ENCODE results near the gene DTWD2. TPM values are rescaled to one million over a fixed set of nuclear protein-coding genes. Genes with fewer than 3 reads are reported as not detected.
"Not testable (repeated sequence)": the region's sequence is repeated elsewhere in the genome, so short reads cannot be mapped to it uniquely, and the experiment has no call there.

The DTWD2 gene
- total RNA-seq, 1 donor from 2014 or later, result 12.9 TPM

- no peak for DNase-seq (ENCODE audit: low spot score)
Observed at GRCh38 chr5:118996098-118996497, 7.8 kb upstream of the DTWD2 start.

- no peak for DNase-seq (ENCODE audit: low spot score)
Observed at GRCh38 chr5:118994595-118994994, 6.2 kb upstream of the DTWD2 start.

DNA sequence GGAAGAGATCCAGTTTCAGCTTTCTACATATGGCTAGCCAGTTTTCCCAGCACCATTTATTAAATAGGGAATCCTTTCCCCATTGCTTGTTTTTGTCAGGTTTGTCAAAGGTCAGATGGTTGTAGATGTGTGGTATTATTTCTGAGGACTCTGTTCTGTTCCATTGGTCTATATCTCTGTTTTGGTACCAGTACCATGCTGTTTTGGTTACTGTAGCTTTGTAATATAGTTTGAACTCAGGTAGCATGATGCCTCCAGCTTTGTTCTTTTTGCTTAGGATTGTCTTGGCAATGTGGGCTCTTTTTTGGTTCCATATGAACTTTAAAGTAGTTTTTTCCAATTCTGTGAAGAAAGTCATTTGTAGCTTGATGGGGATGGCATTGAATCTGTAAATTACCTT, 4.8 kb upstream of the DTWD2 start:
- DNase-seq (ENCODE audit: low spot score), result not testable (repeated sequence)

GRCh38 chr5:118992055-118992454, 3.7 kb upstream of the DTWD2 start:
- not testable (repeated sequence) for DNase-seq (ENCODE audit: low spot score)

- no peak for DNase-seq (ENCODE audit: low spot score)
Observed at GRCh38 chr5:118990582-118990981, 2.2 kb upstream of the DTWD2 start.

- DNase-seq (ENCODE audit: low spot score), result no peak
Observed at GRCh38 chr5:118989816-118990215, 1.5 kb upstream of the DTWD2 start.

GRCh38 chr5:118988866-118989180, 476 bp upstream of the DTWD2 start:
- DNase-seq (ENCODE audit: low spot score), result no peak

DNA sequence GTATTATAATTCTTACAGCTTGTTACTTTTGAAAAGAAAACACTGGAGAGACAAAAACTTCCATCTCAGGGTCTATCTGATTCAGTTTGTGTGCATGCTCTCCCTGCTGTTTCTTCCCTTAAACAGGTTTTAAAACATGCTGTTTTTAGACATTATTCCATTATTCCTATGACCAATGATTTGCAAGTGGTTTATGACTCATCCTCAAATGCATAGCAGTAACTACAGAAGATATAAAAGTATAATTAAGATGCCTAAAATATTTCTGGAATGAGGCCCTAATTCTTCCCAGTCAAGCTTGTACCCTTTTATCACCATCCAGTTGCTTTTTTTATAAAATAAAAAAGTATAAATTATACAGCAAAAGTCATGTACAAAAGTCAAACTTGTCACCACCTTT, 3.7 kb downstream of the DTWD2 start:
- no peak for DNase-seq (ENCODE audit: low spot score)

GRCh38 chr5:118981783-118982182, 6.6 kb downstream of the DTWD2 start:
- no peak for DNase-seq (ENCODE audit: low spot score)

GRCh38 chr5:118980438-118980837, 7.9 kb downstream of the DTWD2 start:
- no peak for DNase-seq (ENCODE audit: low spot score)

- DNase-seq (ENCODE audit: low spot score), result no peak
Observed at GRCh38 chr5:118980017-118980416, 8.3 kb downstream of the DTWD2 start.

DNA sequence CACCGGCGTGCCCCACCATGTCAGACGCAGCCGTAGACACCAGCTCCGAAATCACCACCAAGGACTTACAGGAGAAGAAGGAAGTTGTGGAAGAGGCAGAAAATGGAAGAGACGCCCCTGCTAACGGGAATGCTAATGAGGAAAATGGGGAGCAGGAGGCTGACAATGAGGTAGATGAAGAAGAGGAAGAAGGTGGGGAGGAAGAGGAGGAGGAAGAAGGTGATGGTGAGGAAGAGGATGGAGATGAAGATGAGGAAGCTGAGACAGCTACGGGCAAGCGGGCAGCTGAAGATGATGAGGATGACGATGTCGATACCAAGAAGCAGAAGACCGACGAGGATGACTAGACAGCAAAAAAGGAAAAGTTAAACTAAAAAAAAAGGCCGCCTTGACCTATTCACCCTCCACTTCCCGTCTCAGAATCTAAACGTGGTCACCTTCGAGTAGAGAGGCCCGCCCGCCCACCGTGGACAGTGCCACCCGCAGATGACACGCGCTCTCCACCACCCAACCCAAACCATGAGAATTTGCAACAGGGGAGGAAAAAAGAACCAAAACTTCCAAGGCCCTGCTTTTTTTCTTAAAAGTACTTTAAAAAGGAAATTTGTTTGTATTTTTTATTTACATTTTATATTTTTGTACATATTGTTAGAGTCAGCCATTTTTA, 14.4 kb downstream of the DTWD2 start:
- DNase-seq (ENCODE audit: low spot score), result not testable (repeated sequence)

- DNase-seq (ENCODE audit: low spot score), result no peak
Observed at GRCh38 chr5:118968925-118969375, 19.4 kb downstream of the DTWD2 start.

- DNase-seq (ENCODE audit: low spot score), result no peak
Observed at GRCh38 chr5:118968406-118968911, 19.9 kb downstream of the DTWD2 start.

DNA sequence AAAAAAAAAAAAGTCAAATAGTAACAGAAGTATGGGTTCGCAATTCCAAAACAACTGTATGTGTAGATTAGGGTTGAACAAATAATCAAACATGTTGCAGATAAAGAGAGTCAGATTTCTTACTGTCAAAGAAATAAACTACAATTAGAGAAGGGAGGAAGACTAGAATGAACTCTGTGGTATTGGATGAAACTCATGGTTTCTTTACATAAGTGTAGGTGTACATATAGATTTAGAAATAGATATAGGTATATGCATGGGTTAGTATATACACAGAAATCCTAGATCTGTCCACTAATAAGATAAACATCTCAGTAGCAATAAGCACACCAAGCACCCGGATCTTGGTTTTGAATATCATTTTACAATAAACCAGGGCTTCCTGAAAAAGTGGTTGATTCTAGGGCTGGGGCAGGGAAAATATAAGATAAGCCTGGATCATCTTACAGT, 21.3 kb downstream of the DTWD2 start:
- no peak for DNase-seq (ENCODE audit: low spot score)

GRCh38 chr5:118965890-118966289, 22.5 kb downstream of the DTWD2 start:
- no peak for DNase-seq (ENCODE audit: low spot score)

- DNase-seq (ENCODE audit: low spot score), result not testable (repeated sequence)
Observed at GRCh38 chr5:118964970-118965369, 23.4 kb downstream of the DTWD2 start.

DNA sequence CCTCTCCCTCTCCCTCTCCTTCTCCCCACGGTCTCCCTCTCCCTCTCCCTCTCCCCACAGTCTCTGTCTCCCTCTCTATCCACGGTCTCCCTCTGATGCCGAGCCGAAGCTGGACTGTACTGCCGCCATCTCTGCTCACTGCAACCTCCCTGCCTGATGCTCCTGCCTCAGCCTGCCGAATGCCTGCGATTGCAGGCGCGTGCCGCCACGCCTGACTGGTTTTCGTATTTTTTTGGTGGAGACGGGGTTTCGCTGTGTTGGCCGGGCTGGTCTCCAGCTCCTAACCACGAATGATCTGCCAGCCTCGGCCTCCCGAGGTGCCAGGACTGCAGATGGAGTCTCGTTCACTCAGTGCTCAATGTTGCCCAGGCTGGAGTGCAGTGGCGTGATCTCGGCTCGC, 24.0 kb downstream of the DTWD2 start:
- not testable (repeated sequence) for DNase-seq (ENCODE audit: low spot score)

DNA sequence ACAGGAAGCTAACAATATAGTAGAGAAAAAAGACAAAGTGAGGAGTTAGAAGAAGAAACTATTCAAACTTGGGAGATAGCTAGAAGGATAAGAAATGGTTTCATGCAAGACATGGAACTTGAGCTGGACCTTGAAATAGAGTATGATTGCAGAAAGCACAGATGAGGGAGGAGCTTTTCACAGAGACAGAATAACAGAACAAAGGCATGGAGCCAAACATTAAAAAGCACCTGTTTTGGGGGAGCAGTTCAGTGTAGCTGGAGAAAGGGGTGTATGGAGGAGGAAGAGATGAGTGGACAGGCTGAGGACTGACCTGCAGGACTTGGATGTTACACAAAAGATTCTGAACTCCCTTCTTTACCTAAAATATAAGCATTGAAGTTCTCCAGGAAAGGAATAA, 25.2 kb downstream of the DTWD2 start:
- DNase-seq (ENCODE audit: low spot score), result no peak

DNA sequence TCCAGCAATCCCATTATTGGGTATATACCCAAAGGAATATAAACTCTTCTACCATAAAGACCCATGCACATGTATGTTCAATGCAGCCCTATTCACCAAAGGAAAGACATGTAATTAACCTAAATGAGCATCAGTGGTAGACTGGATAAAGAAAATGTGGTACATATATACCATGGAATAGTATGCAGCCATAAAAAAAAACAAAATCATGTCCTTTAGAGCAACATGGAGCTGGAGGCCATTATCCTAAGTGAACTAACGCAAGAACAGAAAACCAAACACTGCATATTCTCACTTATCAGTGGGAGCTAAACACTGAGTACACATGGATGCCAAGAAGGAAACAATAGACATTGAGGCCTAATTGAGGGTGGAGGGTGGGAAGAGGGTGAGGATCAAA, 27.8 kb downstream of the DTWD2 start:
- no peak for DNase-seq (ENCODE audit: low spot score)

- no peak for DNase-seq (ENCODE audit: low spot score)
Observed at GRCh38 chr5:118956727-118957126, 31.6 kb downstream of the DTWD2 start.

DNA sequence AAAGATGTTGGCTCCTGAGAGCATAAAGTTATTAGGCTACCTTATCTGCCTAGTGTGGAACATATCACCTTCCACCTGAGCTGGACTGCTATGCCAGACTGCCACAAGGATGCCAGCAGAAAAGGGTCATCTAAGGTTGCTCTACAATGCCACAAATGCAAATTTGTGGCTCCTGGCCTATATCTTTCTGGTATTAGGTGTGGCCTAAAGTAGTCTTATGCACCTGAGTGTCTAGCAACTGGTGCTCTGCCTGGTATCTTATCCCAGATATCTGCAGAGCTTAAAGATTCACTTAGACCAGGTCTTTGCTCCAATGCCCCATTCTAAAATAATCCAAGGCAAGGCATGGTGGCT, 34.7 kb downstream of the DTWD2 start:
- no peak for DNase-seq (ENCODE audit: low spot score)

DNA sequence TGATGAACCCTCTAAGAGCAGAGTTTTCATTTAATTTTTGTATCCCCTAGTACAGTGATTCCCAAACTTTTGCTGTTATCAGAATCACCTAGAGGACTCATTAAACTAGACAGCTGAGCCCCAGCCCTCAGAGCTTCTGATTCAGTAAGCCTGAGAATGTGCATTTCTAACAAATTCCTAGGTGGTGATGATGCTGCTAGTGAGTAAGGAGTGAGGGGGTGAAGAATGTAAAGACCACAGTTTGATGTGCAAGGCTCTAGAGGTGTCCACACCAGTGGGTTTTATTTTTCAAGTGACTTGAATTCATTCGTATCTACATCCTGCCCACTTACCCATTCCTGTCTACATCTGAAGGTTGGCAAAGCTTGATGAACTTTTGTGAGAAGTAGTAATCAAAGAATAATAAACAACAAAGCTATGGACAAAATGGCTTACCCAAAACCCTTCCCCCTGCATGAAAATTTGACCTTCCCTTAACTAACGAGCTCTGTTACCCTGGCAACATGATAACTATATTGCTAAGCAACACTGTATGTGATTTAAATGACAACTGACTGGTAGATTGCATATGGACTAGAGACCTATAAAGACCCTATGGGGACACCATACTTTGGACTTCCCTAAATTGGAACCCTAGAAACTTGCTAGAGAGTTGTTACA, 35.2 kb downstream of the DTWD2 start:
- DNase-seq (ENCODE audit: low spot score), result no peak

DNA sequence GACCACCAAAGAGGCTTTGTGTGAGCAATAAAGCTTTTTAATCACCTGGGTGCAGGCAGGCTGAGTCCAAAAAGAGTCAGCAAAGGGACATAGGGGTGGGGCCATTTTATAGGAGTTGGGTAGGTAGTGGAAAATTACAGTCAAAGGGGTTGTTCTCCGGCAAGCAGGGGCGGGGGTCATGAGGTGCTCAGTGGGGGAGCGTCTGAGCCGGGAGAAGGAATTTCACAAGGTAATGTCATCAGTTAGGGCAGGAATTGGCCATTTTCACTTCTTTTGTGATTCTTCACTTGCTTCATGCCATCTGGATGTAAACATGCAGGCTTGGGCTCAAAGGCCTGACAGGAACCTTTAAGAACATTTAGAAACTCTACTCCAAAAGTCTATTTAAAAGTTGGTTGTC, 36.0 kb downstream of the DTWD2 start:
- not testable (repeated sequence) for DNase-seq (ENCODE audit: low spot score)

Data from ureter (tissue), 1 donor.